Ascending aorta (tissue), 2 donors: Measurements from ENCODE around the gene NTRK3. TPM values are rescaled to one million over a fixed set of nuclear protein-coding genes. Genes with fewer than 3 reads are reported as not detected.

ENCODE experiments used
- DNase-seq, 2 donors: peaks; one replicate each; pipeline ENCODE4 v3.0.0-alpha.2; 2019; ENCODE audit warnings: low spot score in 2 of 2
- H3K27ac ChIP-seq, 2 donors: fragments of 200-600 bp; sonication (generic); one replicate each; pipeline ENCODE4 v1.5.1; 2016 to 2017; ENCODE audit warnings: mild to moderate bottlenecking in 1 of 2
- H3K27me3 ChIP-seq: fragments of 200-600 bp; sonication (generic); one replicate; pipeline ENCODE4 v1.5.1; 2017
- H3K36me3 ChIP-seq, 2 donors: fragments of 200-600 bp; sonication (generic); one replicate each; pipeline ENCODE4 v1.5.1; 2016
- H3K4me1 ChIP-seq, 2 donors: fragments of 200-600 bp; sonication (generic); one replicate each; pipeline ENCODE4 v1.5.1; 2016 to 2017; ENCODE audit warnings: mild to moderate bottlenecking in 1 of 2
- H3K4me3 ChIP-seq, 2 donors: fragments of 200-600 bp; sonication (generic); one replicate each; pipeline ENCODE4 v1.5.1; 2016 to 2017; ENCODE audit warnings: mild to moderate bottlenecking in 1 of 2
- H3K9me3 ChIP-seq, 2 donors: fragments of 200-600 bp; sonication (generic); one replicate each; pipeline ENCODE4 v1.5.1; 2016
- intact Hi-C: fragments of 100-400 bp; cut with DNase I; formaldehyde crosslinking; loops from one replicate; pipeline ENCODE4 v1.15.1; 2023
- total RNA-seq: library from RNA; depleted of rRNA; stranded (reverse); fragments of >200 nt; gene quantifications from one replicate; pipeline ENCODE4 v1.1.0, GENCODE V29; 2016
- TF ChIP-seq, protein P1 (sequence below), 3 experiments: fragments of 200-600 bp in 2 of 3; fragments of 450-650 bp in 1 of 3; sonication (generic) in 2 of 3; IDR thresholded peaks; one replicate each; pipeline ENCODE4 v1.5.1; 2016 to 2019; ENCODE audit warnings: antibody characterized with exemption in 3 of 3, mild to moderate bottlenecking in 1 of 3, moderate library complexity in 1 of 3

NTRK3 gene
- total RNA-seq, 1 donor from 2014 or later = 52.7 TPM

DNA sequence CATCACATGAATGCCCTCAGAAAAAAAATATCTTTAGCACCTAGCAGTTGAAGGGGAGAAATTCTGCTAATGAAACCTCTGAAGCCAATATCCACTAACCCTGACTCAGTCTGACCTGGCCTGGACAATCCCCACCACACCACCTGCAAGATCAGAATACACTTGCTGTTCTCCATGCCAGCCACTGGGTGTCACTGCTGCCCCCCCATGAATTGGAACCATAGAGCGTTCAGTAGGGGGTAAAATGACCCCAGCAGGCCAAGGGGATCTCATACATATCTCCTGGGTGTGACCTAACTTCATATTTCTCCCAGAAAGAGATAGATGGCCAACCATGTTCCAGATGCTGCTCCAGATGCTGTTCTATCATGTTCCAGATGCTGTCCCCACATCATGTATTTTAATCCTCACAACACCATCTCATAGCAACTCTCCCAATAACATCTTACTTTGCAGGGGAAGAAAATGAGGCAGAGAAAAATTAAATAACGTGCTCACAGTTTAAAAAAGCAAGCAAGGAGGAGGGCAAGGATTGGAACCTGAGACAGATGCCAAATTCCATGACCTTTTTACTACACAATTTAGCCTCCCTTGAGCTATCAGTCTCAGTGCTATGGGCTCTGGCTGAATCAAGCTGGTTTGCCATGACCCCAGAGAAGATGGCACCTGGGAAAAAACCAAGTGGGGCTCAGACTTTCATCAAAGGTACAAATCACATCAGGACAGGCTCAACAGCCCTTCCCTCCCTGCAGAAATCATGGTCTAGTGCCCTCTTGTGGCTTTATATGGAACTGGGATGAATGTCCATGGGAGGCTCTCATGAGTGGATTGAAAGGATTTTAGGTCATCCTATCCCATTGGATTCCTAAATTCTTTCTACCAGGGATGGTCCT is 12.4 kb downstream of the NTRK3 start:
- TF ChIP-seq, protein P1, sequence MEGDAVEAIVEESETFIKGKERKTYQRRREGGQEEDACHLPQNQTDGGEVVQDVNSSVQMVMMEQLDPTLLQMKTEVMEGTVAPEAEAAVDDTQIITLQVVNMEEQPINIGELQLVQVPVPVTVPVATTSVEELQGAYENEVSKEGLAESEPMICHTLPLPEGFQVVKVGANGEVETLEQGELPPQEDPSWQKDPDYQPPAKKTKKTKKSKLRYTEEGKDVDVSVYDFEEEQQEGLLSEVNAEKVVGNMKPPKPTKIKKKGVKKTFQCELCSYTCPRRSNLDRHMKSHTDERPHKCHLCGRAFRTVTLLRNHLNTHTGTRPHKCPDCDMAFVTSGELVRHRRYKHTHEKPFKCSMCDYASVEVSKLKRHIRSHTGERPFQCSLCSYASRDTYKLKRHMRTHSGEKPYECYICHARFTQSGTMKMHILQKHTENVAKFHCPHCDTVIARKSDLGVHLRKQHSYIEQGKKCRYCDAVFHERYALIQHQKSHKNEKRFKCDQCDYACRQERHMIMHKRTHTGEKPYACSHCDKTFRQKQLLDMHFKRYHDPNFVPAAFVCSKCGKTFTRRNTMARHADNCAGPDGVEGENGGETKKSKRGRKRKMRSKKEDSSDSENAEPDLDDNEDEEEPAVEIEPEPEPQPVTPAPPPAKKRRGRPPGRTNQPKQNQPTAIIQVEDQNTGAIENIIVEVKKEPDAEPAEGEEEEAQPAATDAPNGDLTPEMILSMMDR (IDR thresholded peaks at IDR 0.05) = peak in 2 of 3 experiments; percentile 52 to 53
- intact Hi-C loops = loop anchor here (2.0 to 10.0 kb wide), 3 partner anchors 53 to 1091 kb away; partner anchors contain the start of gene POLG

DNA sequence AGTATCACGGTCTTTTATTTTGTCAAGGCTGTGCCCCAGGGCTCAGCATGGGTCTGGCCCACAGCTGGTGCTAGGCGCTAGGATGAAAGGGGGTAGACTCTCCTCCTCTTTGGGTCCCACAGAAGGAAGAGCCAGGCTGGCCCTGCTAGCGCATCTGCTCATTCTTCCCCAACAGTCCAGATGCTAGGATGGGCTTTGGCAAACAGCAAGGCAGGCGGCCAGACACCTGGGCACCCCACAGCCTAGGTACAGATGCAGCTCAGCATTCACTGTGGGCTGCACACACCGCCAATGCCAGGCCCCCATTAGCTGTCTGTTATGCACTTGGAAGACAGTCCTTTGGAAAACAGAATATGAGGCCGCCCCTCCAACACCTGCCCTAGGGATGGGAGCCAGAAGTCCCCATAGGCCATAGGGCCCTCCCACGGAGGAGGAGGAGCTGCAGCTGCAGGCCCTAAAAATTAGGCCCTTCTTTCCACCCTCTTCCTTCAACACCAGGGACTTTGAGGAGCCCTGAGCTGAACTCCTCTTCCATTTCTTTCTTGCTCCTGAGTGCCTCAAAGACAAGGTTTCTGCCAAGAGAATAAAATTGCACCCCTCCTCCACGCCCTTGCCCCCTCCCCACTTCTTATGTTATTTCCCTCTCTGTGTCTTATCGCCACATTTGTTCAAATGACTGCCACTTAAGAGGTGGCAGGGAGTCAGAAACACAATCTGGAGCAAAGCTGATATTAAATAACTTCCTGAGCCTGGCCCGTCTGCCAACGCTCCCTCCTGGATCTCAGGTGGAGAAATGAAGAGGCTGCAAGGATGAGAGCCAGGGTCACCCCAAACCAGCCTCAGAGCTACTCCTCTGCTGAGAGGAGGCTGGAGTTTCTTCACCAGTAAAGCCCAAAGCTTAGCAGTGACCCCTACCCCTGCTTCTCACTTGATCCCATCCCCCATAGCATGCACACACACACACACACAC is 13.7 kb downstream of the NTRK3 start:
- H3K36me3 ChIP-seq = no peaks in the 10 kb centered on the region
- DNase-seq = no peak
- intact Hi-C loops = loop anchor here (2.0 to 10.0 kb wide), 3 partner anchors 52 to 1092 kb away; partner anchors contain the start of gene POLG

More for the DNA sequence above, 12.4 kb downstream of the NTRK3 start:
- Histone ChIP-seq H3K9me3 (no peaks in the 10 kb centered on the region), H3K36me3 (no peaks in the 10 kb centered on the region), H3K27me3 (no peaks in the 10 kb centered on the region), H3K4me1 (peaks cover 24 to 32% of the 10 kb centered on the region in 2 donors), H3K27ac (no peak overlapping the region), H3K4me3 (no peak overlapping the region)
- DNase-seq = no peak

DNA sequence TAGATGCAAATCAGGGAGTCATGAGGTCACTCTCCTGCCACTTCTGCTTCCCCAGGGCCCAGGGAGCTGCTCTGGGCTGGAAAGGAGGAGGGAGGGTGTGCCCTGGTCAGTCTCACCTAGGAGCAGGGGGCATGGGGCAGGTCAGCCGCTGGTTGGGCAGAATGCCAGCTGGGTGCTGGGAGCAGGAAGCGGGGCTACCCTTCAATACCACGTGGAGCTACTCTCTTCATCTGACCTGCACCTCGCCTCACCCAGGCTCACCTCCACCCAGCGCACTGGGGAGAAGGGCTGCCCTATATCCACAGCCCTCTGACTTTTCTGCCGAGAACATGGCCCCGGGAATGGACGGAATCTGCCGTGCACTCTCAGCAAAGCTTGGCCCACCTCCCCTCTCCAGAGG is 15.1 kb downstream of the NTRK3 start:
- Histone ChIP-seq H3K9me3 (no peaks in the 10 kb centered on the region), H3K4me1 (peaks cover 9 to 15% of the 10 kb centered on the region in 2 donors), H3K27me3 (no peaks in the 10 kb centered on the region), H3K27ac (no peak overlapping the region), H3K4me3 (no peak overlapping the region), H3K36me3 (no peaks in the 10 kb centered on the region)
- TF ChIP-seq, protein P1 (IDR thresholded peaks at IDR 0.05) = no peak
- intact Hi-C loops = loop anchor here (10.0 kb wide), 2 partner anchors 267 to 1093 kb away; partner anchors contain the start of gene POLG
- DNase-seq = no peak

More for the DNA sequence above, 13.7 kb downstream of the NTRK3 start:
- H3K4me1 ChIP-seq = peaks cover 13 to 25% of the 10 kb centered on the region in 2 donors
- TF ChIP-seq, protein P1 (IDR thresholded peaks at IDR 0.05) = no peak
- H3K27ac ChIP-seq = no peak overlapping the region
- no peaks in the 10 kb centered on the region for H3K9me3 ChIP-seq
- H3K27me3 ChIP-seq = no peaks in the 10 kb centered on the region
- no peak overlapping the region for H3K4me3 ChIP-seq

DNA sequence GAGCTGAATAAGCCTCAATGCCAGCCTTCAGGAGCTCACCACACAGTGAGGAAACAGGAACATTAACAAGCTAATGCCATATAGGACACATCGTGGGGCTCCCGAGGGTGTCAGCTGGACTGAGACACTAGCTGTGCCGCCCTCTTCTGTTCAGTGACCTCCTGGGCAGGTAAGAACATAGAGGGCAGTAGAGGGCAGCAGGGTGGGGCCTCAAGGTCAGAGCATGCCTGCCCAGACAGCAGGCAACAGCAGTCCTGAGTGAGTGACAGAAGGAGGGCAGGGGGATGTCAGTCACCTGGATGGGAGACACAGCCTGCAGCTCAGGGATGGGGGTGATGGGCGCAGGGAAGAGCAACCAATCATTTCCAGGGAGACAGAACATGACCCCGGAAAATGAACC is 15.5 kb downstream of the NTRK3 start:
- H3K27me3 ChIP-seq = no peaks in the 10 kb centered on the region
- intact Hi-C loops = loop anchor here (10.0 kb wide), 2 partner anchors 266 to 1094 kb away; partner anchors contain the start of gene POLG
- no peak overlapping the region for H3K4me3 ChIP-seq
- H3K4me1 ChIP-seq = peaks cover 9 to 15% of the 10 kb centered on the region in 2 donors
- no peaks in the 10 kb centered on the region for H3K9me3 ChIP-seq
- no peaks in the 10 kb centered on the region for H3K36me3 ChIP-seq
- TF ChIP-seq, protein P1 (IDR thresholded peaks at IDR 0.05) = no peak
- no peak overlapping the region for H3K27ac ChIP-seq
- no peak for DNase-seq

DNA sequence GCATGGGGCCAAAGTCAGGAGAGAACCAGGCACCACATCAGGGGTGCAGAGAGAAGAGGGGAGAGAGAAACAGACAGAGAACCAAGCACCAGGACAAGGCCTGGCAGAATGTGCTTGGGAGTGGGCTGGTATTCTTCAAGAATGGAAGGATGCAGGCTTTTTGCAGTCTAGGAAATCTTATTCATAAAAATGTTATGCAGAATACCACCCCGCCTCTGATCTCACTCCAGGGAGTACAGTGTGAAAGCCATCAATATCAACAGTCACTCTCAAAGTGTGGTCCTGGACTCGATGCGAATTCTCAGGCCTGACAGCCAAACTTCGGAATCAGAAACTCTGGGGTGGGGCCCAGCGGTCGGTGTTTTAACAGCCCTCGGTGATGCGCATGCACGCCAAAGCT is 16.9 kb downstream of the NTRK3 start:
- peaks cover 9 to 17% of the 10 kb centered on the region in 2 donors for H3K4me1 ChIP-seq
- intact Hi-C loops = no loop called here
- H3K9me3 ChIP-seq = no peaks in the 10 kb centered on the region
- no peaks in the 10 kb centered on the region for H3K27me3 ChIP-seq
- H3K27ac ChIP-seq = peak overlapping the region; percentile 76 to 83
- no peaks in the 10 kb centered on the region for H3K36me3 ChIP-seq
- no peak for DNase-seq
- no peak overlapping the region for H3K4me3 ChIP-seq
- TF ChIP-seq, protein P1 (IDR thresholded peaks at IDR 0.05) = no peak
